Measurements from ENCODE around the gene PXMP4.

PXMP4 gene

GRCh38 chr20:33681728-33682353 lies 38.3 kb downstream of the PXMP4 start:
- DNase-seq (ENCODE audit: low spot score), result no peak

- DNase-seq (ENCODE audit: low spot score), result no peak
These were observed 38.8 kb downstream of the PXMP4 start for GRCh38 chr20:33681288-33681687.

- DNase-seq (ENCODE audit: low spot score), result no peak
These were observed 39.4 kb downstream of the PXMP4 start for GRCh38 chr20:33680686-33681085.

- DNase-seq (ENCODE audit: low spot score), result no peak
These were observed 40.2 kb downstream of the PXMP4 start for GRCh38 chr20:33679758-33680485.

- DNase-seq (ENCODE audit: low spot score), result no peak
These were observed 42.0 kb downstream of the PXMP4 start for GRCh38 chr20:33677991-33678702.

GRCh38 chr20:33676652-33677645 lies 43.2 kb downstream of the PXMP4 start:
- DNase-seq (ENCODE audit: low spot score), result no peak

GRCh38 chr20:33676121-33676520 lies 44.0 kb downstream of the PXMP4 start:
- DNase-seq (ENCODE audit: low spot score), result no peak

GRCh38 chr20:33675136-33675959 lies 44.8 kb downstream of the PXMP4 start:
- DNase-seq (ENCODE audit: low spot score), result no peak

GRCh38 chr20:33674294-33675135 lies 45.6 kb downstream of the PXMP4 start, which contains the start of gene NECAB3:
TSS of gene NECAB3 (minus strand) at chr20:33674428. CDS start at chr20:33674352, 76 bp downstream.
- DNase-seq (ENCODE audit: low spot score), result peak; percentile 97

- no peak for DNase-seq (ENCODE audit: low spot score)
These were observed 46.5 kb downstream of the PXMP4 start for GRCh38 chr20:33673410-33674293.

- DNase-seq (ENCODE audit: low spot score), result no peak
These were observed 47.0 kb downstream of the PXMP4 start for GRCh38 chr20:33673114-33673409.

GRCh38 chr20:33672426-33673113 lies 47.5 kb downstream of the PXMP4 start:
- DNase-seq (ENCODE audit: low spot score), result no peak

GRCh38 chr20:33671573-33672288 lies 48.4 kb downstream of the PXMP4 start:
- DNase-seq (ENCODE audit: low spot score), result no peak

GRCh38 chr20:33670715-33671499 lies 49.2 kb downstream of the PXMP4 start:
- no peak for DNase-seq (ENCODE audit: low spot score)

GRCh38 chr20:33669873-33670640 lies 50.1 kb downstream of the PXMP4 start:
- no peak for DNase-seq (ENCODE audit: low spot score)

- no peak for DNase-seq (ENCODE audit: low spot score)
These were observed 50.9 kb downstream of the PXMP4 start for GRCh38 chr20:33669224-33669623.

All from iPS-NIHi11 (cell line).